ENCODE results near the gene FAM50A. TPM values are rescaled to one million over a fixed set of nuclear protein-coding genes. Genes with fewer than 3 reads are reported as not detected.

The FAM50A gene
- total and polyA plus RNA-seq, 2 of the 4 experiments (the other 2 are of a cell fraction), result 46.4 to 119 TPM

DNA sequence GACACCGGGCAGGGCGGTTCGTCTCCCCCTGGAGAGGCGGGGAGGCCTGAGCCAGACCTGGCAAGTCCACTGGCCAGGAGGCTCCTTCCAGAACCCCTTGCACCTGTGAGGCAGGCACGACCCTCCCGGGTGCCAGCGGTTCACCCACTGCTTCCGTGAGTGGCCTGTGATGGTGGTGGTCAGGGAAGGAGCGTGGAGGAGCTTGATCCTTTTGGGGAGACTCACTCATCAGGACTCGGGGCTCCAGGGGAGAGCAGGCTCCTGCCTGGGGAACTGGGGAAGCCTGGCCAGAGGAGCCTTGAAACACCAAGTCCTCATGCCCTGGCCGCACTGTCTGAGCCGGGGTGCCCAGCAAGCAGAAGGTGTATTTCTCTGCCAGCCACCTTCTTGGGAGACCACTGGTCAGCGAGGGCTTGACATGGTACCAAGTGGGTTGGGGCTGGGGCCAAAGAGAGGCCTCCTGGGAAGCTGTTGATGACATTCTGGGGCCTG lies 860 bp downstream of the FAM50A start:
- no peak overlapping the region for H2BK20ac ChIP-seq (ENCODE audit: low read depth, low read length)
- peak overlapping the region; percentile 80 for H3K4ac ChIP-seq (ENCODE audit: low read depth, low read length)
- peak overlapping the region; percentile 63 for H2BK5ac ChIP-seq (ENCODE audit: low read depth, low read length, poor library complexity, severe bottlenecking)
- intact Hi-C loops (cut with micrococcal nuclease), result loop anchor here (1.0 kb wide), 1 partner anchor 36 kb away; the partner anchor contains the start of gene DNASE1L1
- no peaks in the 10 kb centered on the region for H3K9me1 ChIP-seq (ENCODE audit: insufficient read depth, low read length)
- H3K56ac ChIP-seq (ENCODE audit: extremely low read depth, insufficient read depth, low read length), result no peak overlapping the region
- H3K9me3 ChIP-seq (ENCODE audit: control insufficient read depth, insufficient read depth, low read length), result no peaks in the 10 kb centered on the region; the same call in 1 of the 2 replicates
- dilution Hi-C loops (cut with HindIII; ENCODE audit: low sequenced_read_pairs, unreplicated experiment), result no loop called here
- no peak overlapping the region for H2BK120ac ChIP-seq (ENCODE audit: low read depth, low read length)
- BruUV-seq (replicated peaks), result no TSS peak
- in situ Hi-C loops (cut with MboI; ENCODE audit: low sequenced_read_pairs), result no loop called here
- no peaks in the 10 kb centered on the region for H3K27me3 ChIP-seq (ENCODE audit: control insufficient read depth, insufficient read depth, low read length)
- H2BK15ac ChIP-seq (ENCODE audit: low read depth, low read length), result no peak overlapping the region
- 0 out of 4 replicates have a peak overlapping the region, but pooled peaks of 1 of the 2 experiments have one; percentile 40 for H4K8ac ChIP-seq (ENCODE audit: low read depth in 2 of 2, low read length in 2 of 2)
- H2AK5ac ChIP-seq (ENCODE audit: low read depth, low read length), result peak overlapping the region; percentile 73
- H2AK9ac ChIP-seq (replicated peaks; ENCODE audit: low read depth, low read length, poor library complexity), result peak overlapping the region; percentile 95
- peak overlapping the region; percentile 94 for H3K4me3 ChIP-seq (ENCODE audit: insufficient read depth, low read depth, low read length)
- TF ChIP-seq CTCF (conservative IDR thresholded peaks at IDR 0.05; ENCODE audit: low read depth, low read length) (no peak), RCOR1 (IDR thresholded peaks at IDR 0.05; ENCODE audit: insufficient replicate concordance, low read length) (no peak), RFX5 (IDR thresholded peaks at IDR 0.05; ENCODE audit: low read depth, low read length) (no peak), POLR2A (IDR thresholded peaks at IDR 0.05; ENCODE audit: low read depth, low read length) (no peak), MAFK (IDR thresholded peaks at IDR 0.05; ENCODE audit: low read depth, low read length) (no peak), RAD21 (IDR thresholded peaks at IDR 0.05; ENCODE audit: low read length) (no peak), BHLHE40 (IDR thresholded peaks at IDR 0.05; ENCODE audit: low read depth, low read length) (no peak), CEBPB (IDR thresholded peaks at IDR 0.05; ENCODE audit: low read depth, low read length) (no peak), ELK1 (IDR thresholded peaks at IDR 0.05; ENCODE audit: borderline replicate concordance, low read depth, low read length) (no peak), MXI1 (IDR thresholded peaks at IDR 0.05; ENCODE audit: borderline replicate concordance, low read depth, low read length) (no peak), NFE2L2 (IDR thresholded peaks at IDR 0.05; ENCODE audit: low read depth, low read length) (no peak), CHD1 (IDR thresholded peaks at IDR 0.05; ENCODE audit: low read depth, low read length) (no peak)
- H4K20me1 ChIP-seq (ENCODE audit: insufficient read depth, low read length), result no peaks in the 10 kb centered on the region; the same call in none of the 2 replicates
- H3K23ac ChIP-seq (ENCODE audit: low read depth, low read length), result 0 out of 2 replicates have a peak overlapping the region, but pooled peaks have one; percentile 82
- ATAC-seq (ENCODE audit: low read depth) (peak; percentile 19; the same call in 1 of the 2 replicates), DNase-seq (no peak)
- no peak overlapping the region; the same call in 1 of the 2 replicates for H3K18ac ChIP-seq (ENCODE audit: low read depth, low read length)
- peak overlapping the region; percentile 90 for H3K27ac ChIP-seq (ENCODE audit: insufficient read depth, low read length)
- peaks cover 0 to 27% of the 10 kb centered on the region in 2 experiments; a peak in 2 of 4 replicates for H3K79me1 ChIP-seq (ENCODE audit: low read depth in 1 of 2, low read length in 2 of 2)
- peaks cover 54% of the 10 kb centered on the region for H3K36me3 ChIP-seq (ENCODE audit: control insufficient read depth, insufficient read depth, low read length)
- ChIA-PET CTCF (no interaction called here), POLR2A (ENCODE audit: unreplicated experiment) (no interaction called here)
- H3K4me1 ChIP-seq (ENCODE audit: control insufficient read depth, insufficient read depth, low read length), result peaks cover 8% of the 10 kb centered on the region; the same call in 1 of the 2 replicates
- H4K91ac ChIP-seq (ENCODE audit: insufficient read depth, low read depth, low read length), result peak overlapping the region; percentile 51; the same call in 1 of the 2 replicates
- H3K4me2 ChIP-seq (ENCODE audit: low read depth, low read length), result peak overlapping the region; percentile 95
- H3K14ac ChIP-seq (replicated peaks; ENCODE audit: low read depth, low read length), result peak overlapping the region; percentile 79; the same call in 1 of the 2 replicates
- peak overlapping the region; percentile 91 for H3K9ac ChIP-seq (ENCODE audit: low read depth, low read length)
- H4K5ac ChIP-seq (ENCODE audit: low read depth, low read length), result peak overlapping the region; percentile 68
- peak overlapping the region; percentile 91 for H2AFZ ChIP-seq (replicated peaks; ENCODE audit: low read length, poor library complexity)
- WGBS, 2 experiments (ENCODE audit: extremely low coverage in 2 of 2, insufficient read length in 1 of 2), result no CpG with 5 or more reads among the region's 13 CpGs
